ENCODE results near the gene TMEM108. TPM values are rescaled to one million over a fixed set of nuclear protein-coding genes. Genes with fewer than 3 reads are reported as not detected.

TMEM108 gene
- total and polyA plus RNA-seq, 4 donors, result 0.33 to 3.6 (median 1.3) TPM; not detected in 1

DNA sequence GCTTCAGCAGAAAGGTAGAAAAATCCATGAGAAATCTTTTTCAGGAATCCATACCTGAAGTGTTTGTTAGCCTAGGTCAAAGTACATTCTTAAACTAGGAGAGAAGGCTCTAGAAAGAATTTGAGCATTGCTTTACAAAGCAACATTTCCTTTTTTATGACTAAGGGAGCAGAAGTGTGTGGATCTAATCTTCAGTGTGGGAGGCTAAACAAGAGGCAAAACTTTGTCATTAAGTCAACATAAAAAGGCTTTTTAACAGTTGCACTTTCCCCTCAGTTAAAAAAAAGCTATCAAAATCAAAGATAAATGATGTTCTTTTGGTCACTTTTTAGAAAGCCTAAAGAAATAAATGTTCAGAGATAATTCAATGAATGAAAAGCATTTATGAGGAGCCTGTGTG, 154.8 kb downstream of the TMEM108 start:
- ATAC-seq (ENCODE audit: low FRiP score) (no peak), DNase-seq (no peak)
- H3K36me3 ChIP-seq (ENCODE audit: control insufficient read depth in 1 of 2, insufficient read depth in 2 of 2, low read length in 1 of 2), result no peaks in the 10 kb centered on the region
- H3K27me3 ChIP-seq (ENCODE audit: control insufficient read depth in 1 of 2, insufficient read depth in 2 of 2, low read length in 1 of 2), result no peaks in the 10 kb centered on the region
- H3K4me3 ChIP-seq (ENCODE audit: low read length in 2 of 2), result no peak overlapping the region
- no peaks in the 10 kb centered on the region for H3K4me1 ChIP-seq (ENCODE audit: control insufficient read depth in 1 of 2, insufficient read depth in 2 of 2, low read length in 2 of 2)
- H3K27ac ChIP-seq (ENCODE audit: low read depth in 1 of 2, low read length in 2 of 2), result no peak overlapping the region
- no peaks in the 10 kb centered on the region for H3K9me3 ChIP-seq (ENCODE audit: control insufficient read depth, low read length)
- intact Hi-C loops (cut with DNase I), result no loop called here

DNA sequence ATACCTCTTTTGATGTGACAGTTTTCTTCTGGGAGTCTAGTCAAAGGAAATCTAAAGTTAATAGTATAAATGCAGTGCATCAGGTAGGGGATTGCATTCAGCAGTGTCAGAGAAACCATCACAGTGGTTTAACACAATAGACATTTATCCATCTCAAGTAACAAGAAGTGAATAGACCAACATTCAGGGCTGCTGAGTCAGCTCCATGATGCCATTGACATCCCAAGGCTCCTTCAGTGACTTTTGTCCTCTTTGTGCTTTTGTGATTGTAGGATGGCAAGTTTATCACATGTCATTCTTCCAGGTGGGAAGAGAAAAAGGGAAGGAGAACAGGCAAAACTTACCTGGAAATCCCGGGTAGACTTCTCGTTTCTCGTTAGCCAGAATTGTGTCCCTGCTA, 158.3 kb downstream of the TMEM108 start:
- ATAC-seq (ENCODE audit: low FRiP score), result no peak

DNA sequence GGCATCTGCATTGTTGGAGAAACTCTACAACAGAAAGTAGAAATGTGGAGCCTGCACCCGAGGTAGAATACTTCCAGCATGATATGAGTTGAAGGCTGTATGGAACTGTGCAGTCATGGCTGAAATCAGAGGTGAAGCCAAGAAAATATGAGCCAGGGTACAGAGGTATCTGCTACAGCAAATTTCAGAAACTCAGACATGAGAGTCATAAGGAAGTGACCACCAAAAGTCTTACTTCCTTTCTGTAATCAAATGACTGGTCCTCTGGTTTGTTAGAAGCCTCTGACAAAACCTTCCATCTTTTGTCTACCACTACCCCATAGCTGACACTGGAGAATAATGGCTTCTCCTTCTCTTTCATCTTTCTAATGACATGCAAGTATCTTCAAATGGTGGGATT, 159.4 kb downstream of the TMEM108 start:
- Histone ChIP-seq H3K4me1 (ENCODE audit: control insufficient read depth in 1 of 2, insufficient read depth in 2 of 2, low read length in 2 of 2) (no peaks in the 10 kb centered on the region), H3K27ac (ENCODE audit: low read depth in 1 of 2, low read length in 2 of 2) (no peak overlapping the region), H3K9me3 (ENCODE audit: control insufficient read depth, low read length) (peaks cover 6% of the 10 kb centered on the region), H3K36me3 (ENCODE audit: control insufficient read depth in 1 of 2, insufficient read depth in 2 of 2, low read length in 1 of 2) (no peaks in the 10 kb centered on the region), H3K27me3 (ENCODE audit: control insufficient read depth in 1 of 2, insufficient read depth in 2 of 2, low read length in 1 of 2) (no peaks in the 10 kb centered on the region), H3K4me3 (ENCODE audit: low read length in 2 of 2) (no peak overlapping the region)
- intact Hi-C loops (cut with DNase I), result no loop called here
- ATAC-seq (ENCODE audit: low FRiP score), result no peak
- 77 to 83% methylated on average over 1 of the region's 1 CpG for WGBS, 2 donors
- no peak for DNase-seq

More for the DNA sequence above, 158.3 kb downstream of the TMEM108 start:
- no peak for DNase-seq
- no peak overlapping the region for H3K4me3 ChIP-seq (ENCODE audit: low read length in 2 of 2)
- H3K27ac ChIP-seq (ENCODE audit: low read depth in 1 of 2, low read length in 2 of 2), result no peak overlapping the region
- 93 to 96% methylated on average over 3 of the region's 3 CpGs for WGBS, 2 donors
- no peaks in the 10 kb centered on the region for H3K36me3 ChIP-seq (ENCODE audit: control insufficient read depth in 1 of 2, insufficient read depth in 2 of 2, low read length in 1 of 2)
- no peaks in the 10 kb centered on the region for H3K4me1 ChIP-seq (ENCODE audit: control insufficient read depth in 1 of 2, insufficient read depth in 2 of 2, low read length in 2 of 2)
- H3K27me3 ChIP-seq (ENCODE audit: control insufficient read depth in 1 of 2, insufficient read depth in 2 of 2, low read length in 1 of 2), result no peaks in the 10 kb centered on the region
- peaks cover 6% of the 10 kb centered on the region for H3K9me3 ChIP-seq (ENCODE audit: control insufficient read depth, low read length)
- intact Hi-C loops (cut with DNase I), result no loop called here

DNA sequence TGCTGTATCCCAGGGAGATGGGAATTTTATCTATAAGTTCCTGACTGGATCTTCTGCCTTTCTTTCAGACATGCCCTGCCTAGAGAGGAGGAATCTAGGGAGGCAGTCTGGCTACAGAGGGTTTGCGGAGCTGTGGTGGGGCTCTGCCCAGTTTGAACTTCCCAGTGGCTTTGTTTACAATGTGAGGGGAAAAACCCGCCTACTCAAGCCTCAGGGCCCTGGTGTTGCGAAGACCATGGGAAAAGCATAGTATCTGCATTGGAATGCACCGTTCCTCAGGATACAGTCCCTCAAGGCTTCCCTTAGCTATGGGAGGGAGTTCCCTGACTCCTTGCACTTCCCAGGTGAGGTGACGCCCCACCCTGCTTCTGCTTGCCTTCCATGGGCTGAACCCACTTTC, 168.7 kb downstream of the TMEM108 start:
- 68 to 80% methylated on average over 5 of the region's 5 CpGs for WGBS, 2 donors
- H3K9me3 ChIP-seq (ENCODE audit: control insufficient read depth, low read length), result no peaks in the 10 kb centered on the region
- no peak overlapping the region for H3K4me3 ChIP-seq (ENCODE audit: low read length in 2 of 2)
- DNase-seq (no peak), ATAC-seq (ENCODE audit: low FRiP score) (no peak)
- H3K27ac ChIP-seq (ENCODE audit: low read depth in 1 of 2, low read length in 2 of 2), result no peak overlapping the region
- no peaks in the 10 kb centered on the region for H3K36me3 ChIP-seq (ENCODE audit: control insufficient read depth in 1 of 2, insufficient read depth in 2 of 2, low read length in 1 of 2)
- intact Hi-C loops (cut with DNase I), result no loop called here
- H3K27me3 ChIP-seq (ENCODE audit: control insufficient read depth in 1 of 2, insufficient read depth in 2 of 2, low read length in 1 of 2), result no peaks in the 10 kb centered on the region
- H3K4me1 ChIP-seq (ENCODE audit: control insufficient read depth in 1 of 2, insufficient read depth in 2 of 2, low read length in 2 of 2), result no peaks in the 10 kb centered on the region

DNA sequence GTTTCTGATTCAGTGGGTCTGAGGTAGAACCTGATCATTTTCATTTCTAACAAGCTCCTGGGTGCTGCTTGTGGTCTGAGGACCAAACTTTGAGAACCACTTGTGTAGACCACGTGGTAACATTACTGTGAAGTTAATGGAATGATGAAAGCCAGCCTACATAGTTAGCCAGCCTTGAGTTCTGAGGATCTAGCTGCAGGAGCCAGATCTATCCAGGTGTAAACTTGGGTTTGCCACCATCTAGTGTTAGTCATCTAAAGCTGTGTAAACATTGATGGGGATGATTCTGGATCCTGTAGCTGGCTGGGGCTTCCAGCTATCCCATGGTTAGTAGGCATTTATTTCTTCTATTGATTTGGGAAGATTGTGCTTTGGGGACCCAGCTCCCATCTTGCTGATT, 170.0 kb downstream of the TMEM108 start:
- no peak for ATAC-seq (ENCODE audit: low FRiP score)
- Histone ChIP-seq H3K4me1 (ENCODE audit: control insufficient read depth in 1 of 2, insufficient read depth in 2 of 2, low read length in 2 of 2) (no peaks in the 10 kb centered on the region), H3K4me3 (ENCODE audit: low read length in 2 of 2) (no peak overlapping the region)

DNA sequence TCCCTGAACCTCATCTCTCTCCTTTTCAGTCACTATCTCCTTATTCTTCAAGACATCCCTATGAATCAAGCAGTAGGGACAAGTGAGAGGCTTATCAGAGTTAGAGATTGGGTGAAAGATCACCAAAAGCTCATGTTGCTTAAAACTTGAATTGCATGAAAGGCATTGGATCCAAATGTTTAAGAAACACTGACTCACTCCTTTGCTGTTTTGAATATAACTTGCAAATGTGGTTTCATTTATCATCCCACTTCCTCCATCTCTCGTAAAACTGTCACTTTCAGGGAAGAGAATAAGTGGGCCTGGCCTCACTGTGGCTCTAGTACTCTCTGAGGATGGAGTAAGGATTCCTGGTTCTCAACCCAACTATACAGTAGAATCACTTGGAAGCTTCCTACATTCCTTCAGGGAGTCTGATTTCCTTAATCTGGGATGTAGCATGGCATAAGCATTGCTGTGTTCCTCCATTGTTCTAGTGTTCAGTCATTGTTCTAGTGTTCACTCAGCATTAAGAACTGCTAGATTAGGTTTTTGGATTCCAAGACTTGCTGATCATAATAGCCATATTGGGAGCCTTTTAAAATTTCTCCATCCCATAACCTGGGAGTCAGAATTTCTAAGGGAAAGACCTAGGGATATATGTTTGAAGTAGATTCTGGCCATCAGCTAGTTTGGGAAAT, 171.8 kb downstream of the TMEM108 start:
- no peak overlapping the region for H3K27ac ChIP-seq (ENCODE audit: low read depth in 1 of 2, low read length in 2 of 2)
- H3K9me3 ChIP-seq (ENCODE audit: control insufficient read depth, low read length), result no peaks in the 10 kb centered on the region
- H3K4me1 ChIP-seq (ENCODE audit: control insufficient read depth in 1 of 2, insufficient read depth in 2 of 2, low read length in 2 of 2), result no peaks in the 10 kb centered on the region
- H3K27me3 ChIP-seq (ENCODE audit: control insufficient read depth in 1 of 2, insufficient read depth in 2 of 2, low read length in 1 of 2), result no peaks in the 10 kb centered on the region
- WGBS, 2 donors, result 71 to 79% methylated on average over 1 of the region's 1 CpG
- no peak for DNase-seq
- H3K4me3 ChIP-seq (ENCODE audit: low read length in 2 of 2), result no peak overlapping the region
- H3K36me3 ChIP-seq (ENCODE audit: control insufficient read depth in 1 of 2, insufficient read depth in 2 of 2, low read length in 1 of 2), result no peaks in the 10 kb centered on the region
- intact Hi-C loops (cut with DNase I), result no loop called here
- ATAC-seq (ENCODE audit: low FRiP score), result no peak

More for the DNA sequence above, 170.0 kb downstream of the TMEM108 start:
- Histone ChIP-seq H3K27ac (ENCODE audit: low read depth in 1 of 2, low read length in 2 of 2) (no peak overlapping the region), H3K9me3 (ENCODE audit: control insufficient read depth, low read length) (no peaks in the 10 kb centered on the region), H3K27me3 (ENCODE audit: control insufficient read depth in 1 of 2, insufficient read depth in 2 of 2, low read length in 1 of 2) (no peaks in the 10 kb centered on the region), H3K36me3 (ENCODE audit: control insufficient read depth in 1 of 2, insufficient read depth in 2 of 2, low read length in 1 of 2) (no peaks in the 10 kb centered on the region)
- intact Hi-C loops (cut with DNase I), result no loop called here
- WGBS, 2 donors, result 88 to 89% methylated on average over 1 of the region's 1 CpG
- DNase-seq, result no peak

DNA sequence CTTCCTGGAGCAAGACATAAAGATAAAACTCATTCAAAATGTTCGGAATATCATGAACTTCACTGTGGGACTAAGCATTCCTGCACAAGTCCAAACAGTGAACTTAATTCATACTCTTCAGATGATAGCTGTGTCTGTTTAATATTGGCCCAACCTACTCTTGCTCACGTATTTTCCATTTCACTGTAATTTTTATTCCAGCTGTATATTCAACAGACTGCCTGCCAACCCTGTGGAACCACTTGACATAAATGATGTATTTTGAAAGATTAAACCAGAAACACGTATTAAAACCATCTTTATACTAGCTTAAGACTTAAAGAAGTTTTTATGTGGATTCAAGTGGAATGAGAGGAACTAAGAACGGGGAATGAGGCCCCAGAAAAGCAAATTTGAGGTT, 172.5 kb downstream of the TMEM108 start:
- Histone ChIP-seq H3K9me3 (ENCODE audit: control insufficient read depth, low read length) (no peaks in the 10 kb centered on the region), H3K4me3 (ENCODE audit: low read length in 2 of 2) (no peak overlapping the region), H3K27ac (ENCODE audit: low read depth in 1 of 2, low read length in 2 of 2) (no peak overlapping the region), H3K27me3 (ENCODE audit: control insufficient read depth in 1 of 2, insufficient read depth in 2 of 2, low read length in 1 of 2) (no peaks in the 10 kb centered on the region), H3K4me1 (ENCODE audit: control insufficient read depth in 1 of 2, insufficient read depth in 2 of 2, low read length in 2 of 2) (no peaks in the 10 kb centered on the region), H3K36me3 (ENCODE audit: control insufficient read depth in 1 of 2, insufficient read depth in 2 of 2, low read length in 1 of 2) (no peaks in the 10 kb centered on the region)
- no peak for DNase-seq
- WGBS, 2 donors, result 58 to 60% methylated on average over 4 of the region's 4 CpGs
- no peak for ATAC-seq (ENCODE audit: low FRiP score)
- intact Hi-C loops (cut with DNase I), result no loop called here

DNA sequence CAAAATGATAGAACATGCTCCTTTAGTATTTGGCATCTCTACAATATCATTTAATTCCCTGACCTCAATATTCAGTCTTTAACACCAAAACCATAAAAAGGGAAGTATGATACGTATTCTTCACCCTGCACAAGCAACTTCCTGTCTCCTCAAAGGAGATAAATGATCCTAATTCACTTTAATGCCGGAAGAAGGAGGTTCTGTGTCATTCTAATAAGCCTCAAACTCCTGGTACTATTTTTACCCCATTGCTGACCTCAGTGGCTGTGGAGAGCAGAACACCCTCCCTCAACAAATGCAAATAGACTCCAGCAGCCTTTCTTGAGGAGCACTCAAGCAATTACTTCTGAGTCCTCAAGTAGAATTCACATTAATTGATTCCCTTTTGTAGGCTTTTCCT, 173.3 kb downstream of the TMEM108 start:
- ATAC-seq (ENCODE audit: low FRiP score), result no peak
- 3 to 5% methylated on average over 2 of the region's 2 CpGs for whole genome bisulfite sequencing, 2 donors
- no peak for DNase-seq
- Histone ChIP-seq H3K27me3 (ENCODE audit: control insufficient read depth in 1 of 2, insufficient read depth in 2 of 2, low read length in 1 of 2) (no peaks in the 10 kb centered on the region), H3K4me3 (ENCODE audit: low read length in 2 of 2) (no peak overlapping the region), H3K4me1 (ENCODE audit: control insufficient read depth in 1 of 2, insufficient read depth in 2 of 2, low read length in 2 of 2) (no peaks in the 10 kb centered on the region), H3K9me3 (ENCODE audit: control insufficient read depth, low read length) (no peaks in the 10 kb centered on the region), H3K36me3 (ENCODE audit: control insufficient read depth in 1 of 2, insufficient read depth in 2 of 2, low read length in 1 of 2) (no peaks in the 10 kb centered on the region), H3K27ac (ENCODE audit: low read depth in 1 of 2, low read length in 2 of 2) (no peak overlapping the region)
- intact Hi-C loops (cut with DNase I), result no loop called here

DNA sequence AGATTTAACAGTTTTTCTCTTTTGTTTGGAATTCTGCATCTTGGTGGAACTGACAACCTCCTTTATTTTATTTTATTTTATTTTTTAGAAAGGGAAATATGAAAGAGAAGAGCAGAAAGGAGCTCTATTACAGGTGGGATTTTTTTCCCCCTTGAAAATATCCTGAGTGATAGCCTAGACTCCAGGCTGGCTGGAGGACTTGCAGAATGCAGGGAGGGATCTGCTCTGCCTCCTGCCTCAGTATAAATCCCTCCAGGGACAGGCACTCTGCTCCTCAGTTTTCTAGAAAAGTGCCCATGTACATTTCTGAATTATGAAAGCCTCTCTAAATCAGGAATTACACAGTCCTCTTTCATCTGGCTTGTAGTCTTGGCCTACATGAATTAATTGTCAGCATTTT, 173.7 kb downstream of the TMEM108 start:
- intact Hi-C loops (cut with DNase I), result no loop called here
- DNase-seq (no peak), ATAC-seq (ENCODE audit: low FRiP score) (no peak)
- H3K27me3 ChIP-seq (ENCODE audit: control insufficient read depth in 1 of 2, insufficient read depth in 2 of 2, low read length in 1 of 2), result no peaks in the 10 kb centered on the region
- no peaks in the 10 kb centered on the region for H3K4me1 ChIP-seq (ENCODE audit: control insufficient read depth in 1 of 2, insufficient read depth in 2 of 2, low read length in 2 of 2)
- H3K4me3 ChIP-seq (ENCODE audit: low read length in 2 of 2), result no peak overlapping the region
- no peaks in the 10 kb centered on the region for H3K9me3 ChIP-seq (ENCODE audit: control insufficient read depth, low read length)
- H3K36me3 ChIP-seq (ENCODE audit: control insufficient read depth in 1 of 2, insufficient read depth in 2 of 2, low read length in 1 of 2), result no peaks in the 10 kb centered on the region
- H3K27ac ChIP-seq (ENCODE audit: low read depth in 1 of 2, low read length in 2 of 2), result no peak overlapping the region

Data from aorta (tissue), 5 donors.